CD4-positive, alpha-beta memory T cell (primary cell): ENCODE data around the gene MFAP4. TPM values are rescaled to one million over a fixed set of nuclear protein-coding genes. Genes with fewer than 3 reads are reported as not detected.

ENCODE experiments used
- CTCF ChIA-PET: fragments of 350-600 bp; sonication (Branson Sonifier 250); formaldehyde crosslinking; loops from one replicate; lab custom pipeline; 2021; ENCODE audit warnings: inconsistent platforms; ENCODE audit not compliant: partially characterized antibody; lab: Charles Lee
- POLR2A ChIA-PET: fragments of 350-600 bp; sonication (Branson Sonifier 250); formaldehyde crosslinking; loops from one replicate; lab custom pipeline; 2021; ENCODE audit not compliant: partially characterized antibody; lab: Charles Lee
- DNase-seq, 5 donors: peaks; one replicate each; pipeline versions ENCODE4 v3.0.0 to v3.0.0-alpha.2; 2020 to 2022; ENCODE audit warnings: mixed read lengths in 1 of 5
- H3K27ac ChIP-seq: one replicate; pipeline ENCODE4 v1.7.0; 2013; ENCODE audit warnings: low read depth, low read length
- H3K27me3 ChIP-seq: 2 replicates; pipeline ENCODE4 v1.7.0; 2013; ENCODE audit warnings: mild to moderate bottlenecking, low read length, moderate library complexity; ENCODE audit not compliant: insufficient read depth
- H3K36me3 ChIP-seq: 2 replicates; pipeline ENCODE4 v1.7.0; 2013; ENCODE audit warnings: mild to moderate bottlenecking, low read length, moderate library complexity; ENCODE audit not compliant: insufficient read depth
- H3K4me1 ChIP-seq: 2 replicates; pipeline ENCODE4 v1.7.0; 2013; ENCODE audit warnings: mild to moderate bottlenecking, low read length, moderate library complexity; ENCODE audit not compliant: insufficient read depth
- H3K4me3 ChIP-seq, 2 donors: one replicate each; pipeline ENCODE4 v1.7.0; 2013; ENCODE audit warnings: low read length in 2 of 2, mild to moderate bottlenecking in 1 of 2
- H3K9me3 ChIP-seq, 2 donors: one replicate each; pipeline ENCODE4 v1.7.0; 2013; ENCODE audit warnings: low read length in 2 of 2, control low read depth in 1 of 2; ENCODE audit not compliant: control insufficient read depth in 1 of 2
- H3K27ac Mint-ChIP-seq, 7 donors: one replicate each; pipeline ENCODE4 v1.8.0; 2020 to 2021; ENCODE audit warnings: mixed read lengths in 7 of 7, mild to moderate bottlenecking in 6 of 7, inconsistent platforms in 3 of 7, moderate library complexity in 3 of 7
- H3K27me3 Mint-ChIP-seq, 2 donors: one replicate each; pipeline ENCODE4 v1.8.0; 2020 to 2021; ENCODE audit warnings: mixed read lengths in 2 of 2
- H3K36me3 Mint-ChIP-seq, 2 donors: one replicate each; pipeline ENCODE4 v1.8.0; 2020 to 2021; ENCODE audit warnings: mixed read lengths in 2 of 2, inconsistent platforms in 1 of 2, mild to moderate bottlenecking in 1 of 2
- H3K4me1 Mint-ChIP-seq, 4 donors: one replicate each; pipeline ENCODE4 v1.8.0; 2020 to 2021; ENCODE audit warnings: mixed read lengths in 4 of 4, mild to moderate bottlenecking in 1 of 4
- H3K4me3 Mint-ChIP-seq, 8 donors: one replicate each; pipeline ENCODE4 v1.8.0; 2020 to 2021; ENCODE audit warnings: mixed read lengths in 8 of 8, mild to moderate bottlenecking in 7 of 8, moderate library complexity in 6 of 8, inconsistent platforms in 3 of 8
- H3K9me3 Mint-ChIP-seq, 8 donors: one replicate each; pipeline ENCODE4 v1.8.0; 2020 to 2021; ENCODE audit warnings: mixed read lengths in 8 of 8, mild to moderate bottlenecking in 5 of 8, inconsistent platforms in 3 of 8, moderate library complexity in 1 of 8
- intact Hi-C: fragments of 100-400 bp; cut with micrococcal nuclease; formaldehyde crosslinking; loops from one replicate; pipeline ENCODE4 v1.15.1; 2023
- polyA plus RNA-seq, 2 donors: library from polyadenylated mRNA; unstranded; fragments of 300-500 nt; fragmentation: Illumina TruSeq; gene quantifications; one replicate each; pipeline ENCODE4 v1.2.3, GENCODE V29; 2021
- total RNA-seq, 2 experiments: library from RNA; stranded (reverse); gene quantifications; one replicate each; pipeline ENCODE4 v1.2.3, GENCODE V29; 2021

The MFAP4 gene
- total and polyA plus RNA-seq, 4 experiments from 2014 or later, result not detected

DNA sequence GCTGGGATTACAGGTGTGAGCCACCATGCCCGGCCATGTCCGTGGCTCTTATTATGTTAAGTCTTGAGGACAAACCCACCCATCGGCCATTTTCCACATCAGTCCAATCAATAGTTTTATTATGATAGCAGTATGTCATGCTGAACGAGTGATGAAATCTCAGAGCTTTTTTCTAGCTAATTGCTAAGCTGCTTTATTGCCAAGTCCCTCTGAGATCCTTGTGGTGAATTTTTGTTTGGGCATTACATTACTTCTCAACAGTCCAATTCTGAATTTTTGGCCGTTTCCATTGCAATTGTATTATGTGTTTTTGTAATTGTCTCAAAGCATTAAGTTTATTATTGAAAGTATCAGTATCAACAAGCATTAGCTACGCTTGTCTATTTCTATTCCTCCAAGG lies 34.9 kb upstream of the MFAP4 start:
- intact Hi-C loops, result no loop called here
- DNase-seq, result no peak
- H3K9me3 Mint-ChIP-seq, result no peaks in the 10 kb centered on the region
- peaks cover 2 to 18% (median 9%) of the 10 kb centered on the region in 4 donors for H3K4me1 Mint-ChIP-seq
- no peak overlapping the region for H3K4me3 ChIP-seq
- ChIA-PET POLR2A (no interaction called here), CTCF (no interaction called here)
- no peak overlapping the region for H3K27ac Mint-ChIP-seq
- no peak overlapping the region for H3K4me3 Mint-ChIP-seq
- no peaks in the 10 kb centered on the region for H3K27me3 ChIP-seq
- H3K36me3 ChIP-seq, result no peaks in the 10 kb centered on the region
- H3K9me3 ChIP-seq, result no peaks in the 10 kb centered on the region
- H3K27me3 Mint-ChIP-seq, result peaks cover 0 to 5% of the 10 kb centered on the region in 2 donors
- H3K4me1 ChIP-seq, result peaks cover 4% of the 10 kb centered on the region
- H3K27ac ChIP-seq, result no peak overlapping the region
- no peaks in the 10 kb centered on the region for H3K36me3 Mint-ChIP-seq

DNA sequence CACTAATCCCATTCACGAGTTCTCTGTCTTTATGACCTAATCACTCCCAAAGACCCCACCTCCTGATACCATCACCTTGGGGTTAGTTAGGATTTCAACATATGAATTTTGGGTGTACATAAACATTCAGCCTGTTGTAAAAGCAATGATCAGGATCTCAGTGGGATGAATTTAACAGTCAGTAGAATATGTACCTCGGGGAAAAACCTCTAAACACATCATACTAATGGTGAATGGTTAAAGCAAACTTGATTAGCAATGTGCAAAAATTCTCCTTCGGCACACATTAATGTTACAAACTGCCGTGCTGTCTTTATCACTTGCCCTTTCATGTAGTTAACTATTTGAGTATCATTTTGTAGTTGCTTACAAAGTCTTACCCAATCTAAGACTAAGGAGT lies 34.2 kb upstream of the MFAP4 start:
- Histone ChIP-seq H3K27me3 (no peaks in the 10 kb centered on the region), H3K9me3 (no peaks in the 10 kb centered on the region), H3K36me3 (no peaks in the 10 kb centered on the region), H3K27ac (no peak overlapping the region), H3K4me3 (no peak overlapping the region), H3K4me1 (peaks cover 4% of the 10 kb centered on the region)
- POLR2A ChIA-PET, result no interaction called here
- H3K36me3 Mint-ChIP-seq, result no peaks in the 10 kb centered on the region
- intact Hi-C loops, result no loop called here
- H3K4me1 Mint-ChIP-seq, result peaks cover 2 to 20% (median 9%) of the 10 kb centered on the region in 4 donors
- CTCF ChIA-PET, result no interaction called here
- no peak for DNase-seq
- H3K9me3 Mint-ChIP-seq, result no peaks in the 10 kb centered on the region
- H3K27ac Mint-ChIP-seq, result no peak overlapping the region
- no peak overlapping the region for H3K4me3 Mint-ChIP-seq
- H3K27me3 Mint-ChIP-seq, result peaks cover 0 to 3% of the 10 kb centered on the region in 2 donors

GRCh38 chr17:19418251-19418992 lies 31.4 kb upstream of the MFAP4 start:
- no peaks in the 10 kb centered on the region for H3K9me3 Mint-ChIP-seq
- H3K36me3 Mint-ChIP-seq, result no peaks in the 10 kb centered on the region
- peak in 2 of 5 donors; percentile 6 to 12 for DNase-seq
- H3K27ac Mint-ChIP-seq, result peak overlapping the region in 6 of 7 donors; percentile 22 to 78 (median 65)
- CTCF ChIA-PET, result interaction anchor here (0.5 kb wide), 1 partner anchor 98 kb away, joined by 3 read pairs; no protein-coding TSS in a partner anchor
- Histone ChIP-seq H3K27ac (no peak overlapping the region), H3K27me3 (no peaks in the 10 kb centered on the region), H3K36me3 (no peaks in the 10 kb centered on the region), H3K4me1 (peaks cover 4% of the 10 kb centered on the region), H3K4me3 (no peak overlapping the region), H3K9me3 (no peaks in the 10 kb centered on the region)
- POLR2A ChIA-PET, result interaction anchor here (0.5 kb wide), 1 partner anchor 111 kb away, joined by 3 read pairs; no protein-coding TSS in a partner anchor
- H3K4me3 Mint-ChIP-seq, result no peak overlapping the region
- intact Hi-C loops, result no loop called here
- H3K27me3 Mint-ChIP-seq, result no peaks in the 10 kb centered on the region
- peaks cover 2 to 20% (median 9%) of the 10 kb centered on the region in 4 donors for H3K4me1 Mint-ChIP-seq

- no peaks in the 10 kb centered on the region for H3K36me3 Mint-ChIP-seq
- CTCF ChIA-PET, result interaction anchor here (0.5 kb wide), 1 partner anchor 99 kb away, joined by 3 read pairs; no protein-coding TSS in a partner anchor
- H3K27ac Mint-ChIP-seq, result peak overlapping the region in 4 of 7 donors; percentile 55 to 78 (median 76)
Measured at GRCh38 chr17:19417611-19418010, 30.6 kb upstream of the MFAP4 start.

GRCh38 chr17:19415806-19416775 lies 29.1 kb upstream of the MFAP4 start:
- no peaks in the 10 kb centered on the region for H3K9me3 ChIP-seq
- CTCF ChIA-PET, result no interaction called here
- Mint-ChIP-seq H3K36me3 (no peaks in the 10 kb centered on the region), H3K9me3 (no peaks in the 10 kb centered on the region), H3K4me3 (no peak overlapping the region), H3K27me3 (no peaks in the 10 kb centered on the region), H3K27ac (no peak overlapping the region), H3K4me1 (peaks cover 2 to 20% (median 9%) of the 10 kb centered on the region in 4 donors)
- H3K4me3 ChIP-seq, result no peak overlapping the region
- intact Hi-C loops, result no loop called here
- POLR2A ChIA-PET, result no interaction called here
- no peak overlapping the region for H3K27ac ChIP-seq
- H3K36me3 ChIP-seq, result no peaks in the 10 kb centered on the region
- no peaks in the 10 kb centered on the region for H3K27me3 ChIP-seq
- H3K4me1 ChIP-seq, result peaks cover 4% of the 10 kb centered on the region
- no peak for DNase-seq

More at GRCh38 chr17:19417611-19418010, 30.6 kb upstream of the MFAP4 start:
- no peak overlapping the region for H3K27ac ChIP-seq
- no peaks in the 10 kb centered on the region for H3K27me3 ChIP-seq
- H3K9me3 Mint-ChIP-seq, result no peaks in the 10 kb centered on the region
- no peaks in the 10 kb centered on the region for H3K36me3 ChIP-seq
- H3K4me3 Mint-ChIP-seq, result peak overlapping the region in 2 of 8 donors; percentile 4 to 17
- intact Hi-C loops, result no loop called here
- POLR2A ChIA-PET, result interaction anchor here (0.5 kb wide), 1 partner anchor 111 kb away, joined by 3 read pairs; no protein-coding TSS in a partner anchor
- H3K4me3 ChIP-seq, result no peak overlapping the region
- H3K9me3 ChIP-seq, result no peaks in the 10 kb centered on the region
- peaks cover 4% of the 10 kb centered on the region for H3K4me1 ChIP-seq
- no peak for DNase-seq
- no peaks in the 10 kb centered on the region for H3K27me3 Mint-ChIP-seq
- H3K4me1 Mint-ChIP-seq, result peaks cover 2 to 20% (median 9%) of the 10 kb centered on the region in 4 donors

DNA sequence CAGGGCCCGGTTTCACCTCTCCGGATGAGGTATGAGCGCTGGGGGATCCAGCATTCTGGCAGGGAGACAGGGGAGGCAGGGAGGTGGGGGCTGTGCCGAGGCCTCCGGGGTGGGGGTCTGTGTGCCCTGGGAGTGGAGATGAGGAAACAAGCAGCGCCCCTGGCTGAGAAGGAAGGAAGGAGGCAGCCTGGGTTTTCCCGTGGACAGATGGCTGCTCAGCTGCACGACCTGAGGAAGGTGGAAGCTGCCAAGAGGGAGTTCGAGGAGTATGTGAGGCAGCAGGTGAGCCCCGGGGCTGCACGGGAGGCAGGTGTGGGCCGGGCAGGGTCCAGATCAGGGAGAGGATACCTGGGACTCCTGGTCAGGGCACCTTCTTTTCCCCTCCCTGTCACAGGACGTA lies 28.3 kb upstream of the MFAP4 start:
- no peaks in the 10 kb centered on the region for H3K27me3 Mint-ChIP-seq
- intact Hi-C loops, result no loop called here
- H3K9me3 Mint-ChIP-seq, result no peaks in the 10 kb centered on the region
- Histone ChIP-seq H3K9me3 (no peaks in the 10 kb centered on the region), H3K4me3 (no peak overlapping the region), H3K27ac (no peak overlapping the region), H3K36me3 (no peaks in the 10 kb centered on the region), H3K4me1 (peaks cover 4% of the 10 kb centered on the region), H3K27me3 (no peaks in the 10 kb centered on the region)
- DNase-seq, result no peak
- ChIA-PET CTCF (no interaction called here), POLR2A (no interaction called here)
- H3K36me3 Mint-ChIP-seq, result no peaks in the 10 kb centered on the region
- no peak overlapping the region for H3K4me3 Mint-ChIP-seq
- peaks cover 2 to 20% (median 9%) of the 10 kb centered on the region in 4 donors for H3K4me1 Mint-ChIP-seq
- H3K27ac Mint-ChIP-seq, result peak overlapping the region in 1 of 7 donors; percentile 22
